Smooth muscle cell (in vitro differentiated cells): Measurements from ENCODE around the gene CTTNBP2NL. TPM values are rescaled to one million over a fixed set of nuclear protein-coding genes. Genes with fewer than 3 reads are reported as not detected.

ENCODE experiments used
- DNase-seq: peaks from one replicate; lab custom pipeline; 2025; ENCODE audit not compliant: unreplicated experiment; lab: John Stamatoyannopoulos, UW
- H2AFZ ChIP-seq: fragments of 200-600 bp; sonication (generic); 2 replicates; pipeline ENCODE4 v1.6.0; 2016; ENCODE audit warnings: antibody characterized with exemption, low read depth, mild to moderate bottlenecking
- H3F3A ChIP-seq: fragments of 200-600 bp; sonication (generic); 2 replicates; pipeline ENCODE4 v1.6.0; 2017; ENCODE audit warnings: antibody characterized with exemption, low read depth
- H3K27ac ChIP-seq: fragments of 200-600 bp; sonication (generic); 2 replicates; pipeline ENCODE4 v1.5.1; 2016; ENCODE audit warnings: low read depth, mild to moderate bottlenecking
- H3K27me3 ChIP-seq: fragments of 200-600 bp; sonication (generic); 2 replicates; pipeline ENCODE4 v1.6.1; 2016; ENCODE audit warnings: low read depth, mild to moderate bottlenecking
- H3K36me3 ChIP-seq: fragments of 200-600 bp; sonication (generic); 2 replicates; pipeline ENCODE4 v1.5.1; 2016; ENCODE audit warnings: low read depth
- H3K4me1 ChIP-seq: fragments of 200-600 bp; sonication (generic); 2 replicates; pipeline ENCODE4 v1.5.1; 2016; ENCODE audit warnings: low read depth
- H3K4me2 ChIP-seq: fragments of 200-600 bp; sonication (generic); 2 replicates; pipeline ENCODE4 v1.6.0; 2016; ENCODE audit warnings: mild to moderate bottlenecking
- H3K4me3 ChIP-seq: fragments of 200-600 bp; sonication (generic); 2 replicates; pipeline ENCODE4 v1.5.1; 2016; ENCODE audit warnings: mild to moderate bottlenecking
- H3K79me2 ChIP-seq: fragments of 200-600 bp; sonication (generic); 2 replicates; pipeline ENCODE4 v1.6.0; 2016; ENCODE audit warnings: low read depth, mild to moderate bottlenecking
- H3K9ac ChIP-seq: fragments of 200-600 bp; sonication (generic); 2 replicates; pipeline ENCODE4 v1.6.0; 2016; ENCODE audit warnings: low read depth
- H3K9me3 ChIP-seq: fragments of 200-600 bp; sonication (generic); replicated peaks from 2 replicates; pipeline ENCODE4 v1.5.1; 2016; ENCODE audit warnings: low read depth
- H4K20me1 ChIP-seq: fragments of 200-600 bp; sonication (generic); 2 replicates; pipeline ENCODE4 v1.6.0; 2016; ENCODE audit warnings: low read depth
- CTCF ChIP-seq: fragments of 200-600 bp; sonication (generic); IDR thresholded peaks from 2 replicates; pipeline ENCODE4 v1.5.1; 2017; ENCODE audit warnings: borderline replicate concordance, mild to moderate bottlenecking, antibody characterized with exemption; ENCODE audit not compliant: insufficient read depth, poor library complexity, severe bottlenecking
- WGBS: methylation state at CpG from one replicate; pipeline ENCODE4 v1.1.7; 2016; ENCODE audit warnings: low lambda C conversion rate; 5-methylcytosine and 5-hydroxymethylcytosine counted together
- polyA plus RNA-seq: library from polyadenylated mRNA; unstranded; fragments of >200 nt; fragmentation: Nextera tagmentation; extraction: Ambion mirVana; gene quantifications from 2 replicates; pipeline ENCODE4 v1.2.1, GENCODE V29; 2016
- total RNA-seq: library from RNA; depleted of rRNA; stranded (reverse); fragments of >200 nt; gene quantifications from 2 replicates; pipeline ENCODE4 v1.2.3, GENCODE V29; 2014

CTTNBP2NL gene
- total RNA-seq (19.7 and 22.0 TPM in 2 replicates), polyA plus RNA-seq (10.4 and 24.5 TPM in 2 replicates)

- H3K27ac ChIP-seq: peak within 1 kb of the TSS; percentile 97
- 2% methylated on average over 46 of the region's 53 CpGs for WGBS
- H3K4me1 ChIP-seq: peaks cover 26% of the 10 kb centered on the region
- peak within 1 kb of the TSS; percentile 94 for H3K4me2 ChIP-seq
- peaks cover 21% of the 10 kb centered on the region for H3F3A ChIP-seq
- H3K9me3 ChIP-seq: no peaks in the 10 kb centered on the region
- H3K27me3 ChIP-seq: no peaks in the 10 kb centered on the region
- peak within 1 kb of the TSS; percentile 83 for H2AFZ ChIP-seq
- H4K20me1 ChIP-seq: peaks cover 44% of the 10 kb centered on the region
- H3K79me2 ChIP-seq: peaks cover 50% of the 10 kb centered on the region
- peak; percentile 84 for DNase-seq
- peak within 1 kb of the TSS; percentile 89 for H3K9ac ChIP-seq
- peak within 1 kb of the TSS; percentile 92 for H3K4me3 ChIP-seq
- TF ChIP-seq CTCF: no peak
- no peaks in the 10 kb centered on the region for H3K36me3 ChIP-seq
Measured at GRCh38 chr1:112395821-112396652, at the start of gene CTTNBP2NL. CTTNBP2NL (plus strand) TSS chr1:112396214; CDS start chr1:112416166, 19,952 bp downstream.

GRCh38 chr1:112346801-112347350 lies 49.1 kb upstream of the CTTNBP2NL start:
- Histone ChIP-seq H4K20me1 (no peaks in the 10 kb centered on the region), H3K27ac (no peak overlapping the region), H3K79me2 (no peaks in the 10 kb centered on the region), H3K4me1 (peaks cover 10% of the 10 kb centered on the region), H2AFZ (no peak overlapping the region), H3K4me3 (no peak overlapping the region), H3F3A (no peaks in the 10 kb centered on the region), H3K9me3 (peaks cover 5% of the 10 kb centered on the region), H3K4me2 (no peak overlapping the region), H3K36me3 (no peaks in the 10 kb centered on the region), H3K9ac (no peak overlapping the region), H3K27me3 (no peaks in the 10 kb centered on the region)
- DNase-seq: no peak
- no peak for TF ChIP-seq CTCF
- 59% methylated on average over 3 of the region's 3 CpGs for WGBS

- TF ChIP-seq CTCF: no peak
- no peaks in the 10 kb centered on the region for H3F3A ChIP-seq
- H3K9me3 ChIP-seq: no peaks in the 10 kb centered on the region
- H3K27ac ChIP-seq: no peak overlapping the region
- no peak overlapping the region for H3K4me3 ChIP-seq
- no peaks in the 10 kb centered on the region for H3K79me2 ChIP-seq
- no peaks in the 10 kb centered on the region for H3K36me3 ChIP-seq
- WGBS: 65% methylated on average over 2 of the region's 2 CpGs
- no peaks in the 10 kb centered on the region for H4K20me1 ChIP-seq
- no peak overlapping the region for H3K4me2 ChIP-seq
- H3K27me3 ChIP-seq: no peaks in the 10 kb centered on the region
- peaks cover 2% of the 10 kb centered on the region for H3K4me1 ChIP-seq
- no peak for DNase-seq
- H2AFZ ChIP-seq: peak overlapping the region; percentile 70
- H3K9ac ChIP-seq: no peak overlapping the region
Measured at GRCh38 chr1:112356765-112357164, 39.2 kb upstream of the CTTNBP2NL start.

GRCh38 chr1:112357467-112357866 lies 38.5 kb upstream of the CTTNBP2NL start:
- no peaks in the 10 kb centered on the region for H3K79me2 ChIP-seq
- no peak overlapping the region for H3K9ac ChIP-seq
- H2AFZ ChIP-seq: no peak overlapping the region
- no peaks in the 10 kb centered on the region for H3K9me3 ChIP-seq
- no peaks in the 10 kb centered on the region for H4K20me1 ChIP-seq
- no peaks in the 10 kb centered on the region for H3K36me3 ChIP-seq
- H3K27ac ChIP-seq: no peak overlapping the region
- no peak overlapping the region for H3K4me3 ChIP-seq
- no peak overlapping the region for H3K4me2 ChIP-seq
- peaks cover 2% of the 10 kb centered on the region for H3K4me1 ChIP-seq
- no peak for DNase-seq
- no peaks in the 10 kb centered on the region for H3K27me3 ChIP-seq
- TF ChIP-seq CTCF: no peak
- WGBS: 78% methylated on average over 6 of the region's 6 CpGs
- H3F3A ChIP-seq: no peaks in the 10 kb centered on the region
